ENCODE data around the gene TRIM44.

GRCh38 chr11:35804451-35805040, 142.0 kb downstream of the TRIM44 start:
- no peak for TF ChIP-seq SPI1 (IDR thresholded peaks at IDR 0.05; ENCODE audit: low read depth, low read length)
- no peak for TF ChIP-seq POLR2A (IDR thresholded peaks at IDR 0.05; ENCODE audit: low read depth, low read length)

Data from GM12891 (cell line).